Stimulated activated naive CD8-positive, alpha-beta T cell treated with anti-CD3 and anti-CD28 coated beads, Interleukin-15, amount 100 ng/mL, for 72 hours (primary cell): ENCODE results near the gene SLC10A7.

Experiments used
- ATAC-seq: fragments of 150-1000 bp; cut with Tn5 transposase; 2 replicates; pipeline ENCODE4 v1.10.0; 2021; ENCODE audit warnings: mild to moderate bottlenecking, moderate library complexity
- DNase-seq, 2 donors: peaks; one replicate each; pipeline ENCODE4 v3.0.0; 2021 to 2022
- H3K27ac Mint-ChIP-seq, 2 donors: one replicate each; pipeline ENCODE4 v1.8.0; 2022; ENCODE audit warnings: mild to moderate bottlenecking in 2 of 2, mixed read lengths in 2 of 2, moderate library complexity in 2 of 2
- H3K27me3 Mint-ChIP-seq: one replicate; pipeline ENCODE4 v1.8.0; 2022; ENCODE audit warnings: mixed read lengths
- H3K4me1 Mint-ChIP-seq: one replicate; pipeline ENCODE4 v1.8.0; 2022; ENCODE audit warnings: mild to moderate bottlenecking, mixed read lengths
- H3K4me3 Mint-ChIP-seq, 2 donors: one replicate each; pipeline ENCODE4 v1.8.0; 2022; ENCODE audit warnings: mild to moderate bottlenecking in 2 of 2, mixed read lengths in 2 of 2, moderate library complexity in 1 of 2
- H3K9me3 Mint-ChIP-seq, 2 donors: one replicate each; pipeline ENCODE4 v1.8.0; 2022; ENCODE audit warnings: mixed read lengths in 2 of 2

The SLC10A7 gene, protein sequence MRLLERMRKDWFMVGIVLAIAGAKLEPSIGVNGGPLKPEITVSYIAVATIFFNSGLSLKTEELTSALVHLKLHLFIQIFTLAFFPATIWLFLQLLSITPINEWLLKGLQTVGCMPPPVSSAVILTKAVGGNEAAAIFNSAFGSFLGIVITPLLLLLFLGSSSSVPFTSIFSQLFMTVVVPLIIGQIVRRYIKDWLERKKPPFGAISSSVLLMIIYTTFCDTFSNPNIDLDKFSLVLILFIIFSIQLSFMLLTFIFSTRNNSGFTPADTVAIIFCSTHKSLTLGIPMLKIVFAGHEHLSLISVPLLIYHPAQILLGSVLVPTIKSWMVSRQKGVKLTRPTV

DNA sequence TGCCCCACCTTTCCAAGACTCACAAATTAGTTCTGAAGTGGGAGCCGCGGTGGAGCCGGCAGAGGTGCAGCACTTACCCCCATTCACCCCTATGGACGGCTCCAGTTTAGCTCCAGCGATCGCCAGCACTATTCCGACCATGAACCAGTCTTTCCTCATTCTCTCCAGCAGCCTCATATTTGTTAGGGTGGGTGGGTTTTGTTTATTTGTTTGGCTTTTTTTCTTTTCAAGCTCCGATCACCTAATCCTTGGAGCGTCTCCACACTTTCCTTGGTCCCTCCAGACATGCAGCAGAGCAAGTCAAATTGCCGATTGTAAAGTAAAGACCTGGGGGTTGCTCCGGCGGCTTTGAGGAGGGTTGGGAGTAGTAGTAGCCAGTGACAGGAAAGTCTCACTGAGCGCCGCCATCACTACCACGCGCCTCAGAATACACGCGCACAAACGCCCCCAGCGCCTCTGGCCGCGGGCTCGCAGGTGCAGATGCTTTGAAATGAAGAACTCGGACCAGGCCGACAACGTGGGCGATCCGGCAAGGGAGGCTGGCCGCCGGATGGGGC lies at the start of gene SLC10A7:
Gene SLC10A7 (minus strand): TSS at position 400 of the 557 bp plus-strand sequence. CDS start 223 bp downstream, at position 177.
- no peaks in the 10 kb centered on the region for H3K27me3 Mint-ChIP-seq
- H3K27ac Mint-ChIP-seq = peak within 1 kb of the TSS in 1 of 2 donors; percentile 86
- H3K4me1 Mint-ChIP-seq = peaks cover 29% of the 10 kb centered on the region
- ATAC-seq (peak; percentile 89), DNase-seq (peak; percentile 64 to 77)
- H3K9me3 Mint-ChIP-seq = no peaks in the 10 kb centered on the region
- no peak within 1 kb of the TSS for H3K4me3 Mint-ChIP-seq

DNA sequence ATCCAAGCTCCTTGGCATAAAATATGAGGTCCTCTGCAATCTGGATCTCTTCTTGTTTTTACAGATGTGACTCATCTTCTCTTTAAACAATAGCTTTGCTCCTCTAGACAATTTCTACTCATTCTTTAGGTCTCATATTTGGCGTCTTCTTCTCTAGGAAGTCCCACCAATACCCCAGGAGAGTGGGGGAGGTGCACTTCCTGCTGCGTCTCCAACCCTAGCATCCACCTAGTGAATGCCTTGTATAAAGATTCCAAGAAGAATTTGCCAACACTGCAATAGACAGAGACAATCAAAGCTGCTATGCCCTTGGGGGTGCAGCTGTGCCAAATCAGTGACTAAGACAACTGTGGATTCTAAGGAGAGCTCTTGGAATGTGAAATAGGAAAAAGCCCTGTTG lies 45.7 kb upstream of the SLC10A7 start:
- DNase-seq = no peak

DNA sequence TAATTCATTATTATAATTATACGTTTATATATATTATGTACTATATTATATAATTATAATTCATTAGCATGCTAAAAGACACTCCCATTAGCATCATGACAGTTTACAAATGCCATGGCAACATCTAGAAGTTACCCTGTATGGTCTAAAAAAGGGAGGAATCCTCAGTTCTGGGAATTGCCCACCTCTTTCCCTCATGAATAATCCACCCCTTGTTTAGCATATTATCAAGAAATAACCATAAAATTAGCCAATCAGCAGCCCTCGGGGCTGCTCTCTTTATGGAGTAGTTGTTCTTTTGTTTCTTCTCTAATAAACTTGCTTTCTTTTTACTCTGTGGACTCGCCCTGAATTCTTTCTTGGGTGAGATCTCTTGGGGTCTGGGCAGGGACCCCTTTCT lies 42.8 kb upstream of the SLC10A7 start:
- no peak for DNase-seq
- H3K27me3 Mint-ChIP-seq = peaks cover 30% of the 10 kb centered on the region
- no peak overlapping the region for H3K4me3 Mint-ChIP-seq
- no peaks in the 10 kb centered on the region for H3K4me1 Mint-ChIP-seq
- no peak overlapping the region for H3K27ac Mint-ChIP-seq
- no peaks in the 10 kb centered on the region for H3K9me3 Mint-ChIP-seq
- no peak for ATAC-seq

More for the DNA sequence above, 45.7 kb upstream of the SLC10A7 start:
- no peak for ATAC-seq
- no peaks in the 10 kb centered on the region for H3K9me3 Mint-ChIP-seq
- H3K4me1 Mint-ChIP-seq = no peaks in the 10 kb centered on the region
- H3K27ac Mint-ChIP-seq = no peak overlapping the region
- no peak overlapping the region for H3K4me3 Mint-ChIP-seq
- H3K27me3 Mint-ChIP-seq = peaks cover 19% of the 10 kb centered on the region

DNA sequence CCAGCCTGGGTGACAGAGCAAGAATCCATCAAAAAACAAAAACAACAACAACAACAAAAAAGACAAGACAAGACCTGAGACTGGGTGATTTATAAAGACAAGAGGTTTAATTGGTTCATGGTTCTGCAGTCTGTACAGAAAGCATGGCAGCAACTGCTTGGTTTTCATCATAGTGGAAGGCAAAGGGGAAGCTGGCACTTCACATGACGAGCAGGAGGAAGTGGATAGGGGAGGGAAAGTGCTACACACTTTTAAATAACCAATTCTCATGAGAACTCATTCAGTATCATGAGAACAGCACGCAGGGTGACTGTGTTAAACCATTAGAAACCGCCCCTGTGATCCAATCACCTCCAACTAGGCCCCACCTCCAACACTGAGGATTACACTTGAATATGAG lies 28.4 kb upstream of the SLC10A7 start:
- DNase-seq (no peak), ATAC-seq (no peak)
- no peak overlapping the region for H3K27ac Mint-ChIP-seq

DNA sequence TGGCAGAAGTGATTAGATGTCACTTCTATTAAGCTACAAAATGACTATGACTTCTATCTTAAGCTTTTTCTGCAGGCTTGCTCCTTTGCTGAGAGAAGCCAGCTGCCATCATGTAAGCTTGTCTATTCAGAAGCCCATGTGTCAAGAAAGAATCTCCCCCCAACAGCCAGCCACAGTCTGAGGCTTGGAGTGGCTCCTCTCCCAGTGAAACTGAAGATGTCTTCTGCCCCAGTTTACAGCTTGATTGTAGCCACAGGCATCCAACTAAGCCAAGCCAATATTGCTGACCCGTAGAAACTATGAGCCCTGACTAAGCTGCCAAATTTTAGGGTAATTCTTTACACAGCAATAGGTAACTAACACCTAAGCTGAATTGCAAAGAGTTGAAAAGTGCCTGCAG lies 26.7 kb upstream of the SLC10A7 start:
- Mint-ChIP-seq H3K4me1 (no peaks in the 10 kb centered on the region), H3K27ac (no peak overlapping the region), H3K27me3 (peaks cover 16% of the 10 kb centered on the region), H3K9me3 (peaks cover 12 to 14% of the 10 kb centered on the region in 2 donors), H3K4me3 (no peak overlapping the region)
- no peak for DNase-seq
- no peak for ATAC-seq

More for the DNA sequence above, 28.4 kb upstream of the SLC10A7 start:
- H3K4me3 Mint-ChIP-seq = no peak overlapping the region
- H3K9me3 Mint-ChIP-seq = no peaks in the 10 kb centered on the region
- no peaks in the 10 kb centered on the region for H3K27me3 Mint-ChIP-seq
- no peaks in the 10 kb centered on the region for H3K4me1 Mint-ChIP-seq

DNA sequence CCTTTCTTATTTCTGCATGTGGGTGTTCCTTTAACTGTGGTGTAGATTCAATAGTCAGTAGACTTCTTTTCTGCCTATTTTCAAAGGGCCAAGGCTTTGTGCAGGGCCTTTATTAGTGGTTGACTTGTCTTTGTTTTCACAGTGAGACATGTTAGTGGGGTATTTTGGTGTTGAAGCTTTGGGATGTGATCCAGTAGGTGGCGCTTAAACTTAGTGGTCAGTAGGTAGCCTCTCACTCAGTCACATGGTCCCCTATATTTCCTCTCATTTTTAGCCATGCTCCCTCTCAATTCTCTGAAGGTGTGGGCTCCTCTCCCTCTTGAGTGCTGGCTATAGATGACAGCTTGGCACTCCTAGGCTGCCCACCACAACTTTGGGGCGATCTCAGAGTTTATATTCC lies 23.4 kb upstream of the SLC10A7 start:
- Mint-ChIP-seq H3K27ac (no peak overlapping the region), H3K9me3 (peaks cover 26 to 29% of the 10 kb centered on the region in 2 donors), H3K27me3 (peaks cover 43% of the 10 kb centered on the region), H3K4me3 (no peak overlapping the region), H3K4me1 (no peaks in the 10 kb centered on the region)
- DNase-seq = no peak
- ATAC-seq = no peak

DNA sequence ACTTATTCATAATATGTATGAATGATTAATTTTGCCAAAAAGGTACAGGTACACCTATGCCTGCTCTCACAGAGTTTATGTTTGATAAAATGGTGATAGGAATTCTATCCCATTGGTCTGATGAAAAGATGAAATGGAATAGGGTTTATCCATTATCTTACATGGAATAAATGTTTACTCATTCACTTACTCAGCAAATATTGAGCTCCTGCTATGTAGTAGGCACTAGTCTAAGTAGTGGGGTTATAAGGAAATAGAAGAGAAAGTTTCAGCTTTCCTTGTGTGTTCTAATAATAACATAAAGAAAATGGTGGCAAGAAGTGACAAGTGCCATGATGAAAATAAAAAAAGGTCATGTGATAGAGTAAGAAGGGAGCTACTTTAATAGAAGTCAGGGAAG lies 12.4 kb upstream of the SLC10A7 start:
- no peak overlapping the region for H3K4me3 Mint-ChIP-seq
- peaks cover 18 to 32% of the 10 kb centered on the region in 2 donors for H3K9me3 Mint-ChIP-seq
- ATAC-seq (no peak), DNase-seq (no peak)
- no peaks in the 10 kb centered on the region for H3K4me1 Mint-ChIP-seq
- no peaks in the 10 kb centered on the region for H3K27me3 Mint-ChIP-seq
- H3K27ac Mint-ChIP-seq = no peak overlapping the region

DNA sequence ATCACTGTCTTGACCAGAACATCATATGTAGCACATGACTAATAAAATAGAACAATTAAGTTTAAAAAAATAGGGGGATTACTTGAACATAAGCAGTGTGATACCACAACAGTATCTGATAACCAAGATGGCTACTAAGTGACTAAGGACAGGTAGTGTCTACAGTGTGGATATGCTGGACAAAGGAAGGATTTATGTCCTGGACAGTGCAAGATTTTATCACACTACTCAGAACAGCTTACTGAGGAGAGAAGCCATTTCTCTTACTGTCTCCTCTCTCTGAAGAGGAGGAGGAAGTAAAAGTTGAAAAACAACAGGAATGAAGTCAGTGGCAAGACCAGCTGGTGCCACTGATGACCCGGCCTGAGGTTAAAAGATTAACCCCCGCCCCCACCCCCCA lies 4.0 kb upstream of the SLC10A7 start:
- Mint-ChIP-seq H3K27ac (no peak overlapping the region), H3K4me1 (peaks cover 20% of the 10 kb centered on the region), H3K27me3 (no peaks in the 10 kb centered on the region), H3K9me3 (peaks cover 7 to 8% of the 10 kb centered on the region in 2 donors), H3K4me3 (no peak overlapping the region)
- DNase-seq (no peak), ATAC-seq (no peak)

DNA sequence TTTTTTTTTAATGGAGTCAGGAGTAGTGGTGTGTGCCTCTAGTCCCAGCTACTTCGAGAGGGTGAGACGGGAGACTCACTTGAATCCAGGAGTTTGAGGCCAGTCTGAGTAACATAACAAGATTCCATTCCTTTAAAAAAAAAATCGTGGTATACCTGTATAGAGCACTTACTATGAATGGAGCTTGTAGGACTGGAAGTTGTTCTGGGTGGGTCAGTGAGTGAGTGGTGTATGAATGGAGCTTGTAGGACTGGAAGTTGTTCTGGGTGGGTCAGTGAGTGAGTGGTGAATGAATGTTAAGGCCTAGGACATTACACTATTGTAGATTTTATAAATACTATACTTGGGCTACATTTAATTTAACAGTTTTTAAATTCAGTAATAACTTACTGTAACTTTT lies 2.9 kb upstream of the SLC10A7 start:
- peaks cover 20% of the 10 kb centered on the region for H3K4me1 Mint-ChIP-seq
- no peak overlapping the region for H3K4me3 Mint-ChIP-seq
- no peaks in the 10 kb centered on the region for H3K9me3 Mint-ChIP-seq
- ATAC-seq = no peak
- H3K27me3 Mint-ChIP-seq = no peaks in the 10 kb centered on the region
- H3K27ac Mint-ChIP-seq = peak overlapping the region in 1 of 2 donors; percentile 81
- DNase-seq = no peak

DNA sequence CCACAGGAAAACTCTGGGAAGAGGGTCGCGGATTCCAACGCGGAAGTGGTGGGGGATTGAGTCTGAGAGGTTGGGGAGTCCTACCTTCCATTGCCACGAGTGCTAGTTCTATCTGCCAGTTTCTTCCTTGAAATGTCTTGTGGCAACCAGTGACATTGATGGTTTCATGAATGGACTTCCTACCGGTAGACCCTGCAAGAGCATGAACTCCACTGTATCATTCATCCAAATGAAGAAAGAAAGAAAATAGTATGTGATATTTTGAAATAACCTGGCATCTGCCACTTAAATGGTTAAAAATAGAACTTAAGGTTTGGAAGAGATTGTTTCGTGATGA lies 1.1 kb upstream of the SLC10A7 start:
- peak overlapping the region in 1 of 2 donors; percentile 86 for H3K27ac Mint-ChIP-seq
- peaks cover 29% of the 10 kb centered on the region for H3K4me1 Mint-ChIP-seq
- ATAC-seq = peak; percentile 26
- DNase-seq = no peak
- no peaks in the 10 kb centered on the region for H3K27me3 Mint-ChIP-seq
- H3K9me3 Mint-ChIP-seq = no peaks in the 10 kb centered on the region
- no peak overlapping the region for H3K4me3 Mint-ChIP-seq

DNA sequence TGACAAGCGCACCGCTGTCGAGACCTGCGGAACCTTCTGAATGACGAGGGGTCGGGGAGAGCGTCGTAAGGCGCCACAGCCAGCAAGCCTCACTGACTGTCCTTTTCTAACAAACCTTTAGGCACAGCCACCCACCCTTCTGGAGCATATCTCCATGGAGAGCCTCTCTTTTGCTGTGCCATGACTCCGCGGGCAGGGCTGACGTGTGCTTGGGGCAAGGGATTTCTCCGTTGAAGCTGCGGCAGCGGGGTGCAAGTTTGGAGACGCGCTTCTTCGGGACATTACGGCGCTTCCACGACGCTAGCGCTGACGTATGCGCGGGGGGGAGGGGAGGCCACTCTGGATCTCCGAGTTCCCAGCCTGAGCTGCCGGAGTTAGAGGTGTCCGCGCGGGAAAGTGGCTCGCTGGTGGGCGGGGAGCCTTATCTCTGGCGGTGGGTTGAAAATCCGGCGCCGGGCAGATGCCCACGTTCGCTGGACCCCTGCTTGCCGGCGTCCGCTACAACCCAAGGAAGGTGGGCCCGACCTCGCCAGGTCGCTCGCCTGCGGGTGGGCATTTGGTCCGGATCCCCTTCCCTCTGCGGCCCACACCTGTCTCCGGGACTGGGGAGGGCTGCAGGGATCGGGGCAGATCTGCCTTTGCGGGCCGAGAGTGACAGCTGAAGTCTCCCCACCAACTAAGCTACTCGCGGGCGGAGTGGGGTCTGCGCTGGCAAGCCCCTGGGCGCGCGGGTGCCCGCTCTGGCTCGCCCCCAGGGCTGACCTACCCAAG lies 543 bp upstream of the SLC10A7 start:
- Mint-ChIP-seq H3K4me3 (no peak overlapping the region), H3K27me3 (no peaks in the 10 kb centered on the region), H3K9me3 (no peaks in the 10 kb centered on the region), H3K27ac (peak overlapping the region in 1 of 2 donors; percentile 86), H3K4me1 (peaks cover 29% of the 10 kb centered on the region)
- DNase-seq (peak; percentile 68 to 80), ATAC-seq (peak; percentile 88)

DNA sequence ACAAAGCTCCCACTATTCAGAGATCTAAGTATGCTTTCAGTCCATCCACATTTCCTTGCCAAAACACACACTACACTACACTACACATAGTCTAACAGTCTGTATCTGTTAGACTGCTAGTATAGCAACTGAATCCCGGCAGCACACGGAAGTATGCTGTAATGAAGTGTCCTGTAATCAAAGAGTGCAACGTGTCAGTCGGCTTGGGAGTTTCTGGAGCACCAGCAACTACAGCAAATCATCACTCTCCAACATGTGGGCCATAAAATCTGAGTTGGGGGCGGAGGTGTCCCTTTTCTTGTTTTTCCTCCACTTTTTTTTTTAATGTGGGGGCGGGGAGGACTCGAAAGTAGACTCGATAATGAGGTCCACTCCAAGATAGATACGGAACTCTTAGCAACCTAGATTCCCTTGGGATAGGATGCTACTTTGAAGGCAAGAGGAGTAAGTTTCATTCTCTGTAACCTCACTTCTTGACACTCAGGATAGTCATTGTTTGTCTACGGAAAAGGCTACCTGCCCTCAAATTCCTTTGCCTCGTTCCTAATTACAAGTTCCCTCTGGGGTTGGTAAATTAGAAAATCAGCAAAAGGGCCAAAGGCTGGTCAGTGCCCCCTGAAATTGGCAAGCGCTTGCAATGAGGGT lies 722 bp downstream of the SLC10A7 start:
- H3K4me3 Mint-ChIP-seq = no peak overlapping the region
- DNase-seq = peak; percentile 4 to 17
- peak; percentile 61 for ATAC-seq
- no peaks in the 10 kb centered on the region for H3K27me3 Mint-ChIP-seq
- H3K27ac Mint-ChIP-seq = no peak overlapping the region
- peaks cover 29% of the 10 kb centered on the region for H3K4me1 Mint-ChIP-seq
- H3K9me3 Mint-ChIP-seq = no peaks in the 10 kb centered on the region

DNA sequence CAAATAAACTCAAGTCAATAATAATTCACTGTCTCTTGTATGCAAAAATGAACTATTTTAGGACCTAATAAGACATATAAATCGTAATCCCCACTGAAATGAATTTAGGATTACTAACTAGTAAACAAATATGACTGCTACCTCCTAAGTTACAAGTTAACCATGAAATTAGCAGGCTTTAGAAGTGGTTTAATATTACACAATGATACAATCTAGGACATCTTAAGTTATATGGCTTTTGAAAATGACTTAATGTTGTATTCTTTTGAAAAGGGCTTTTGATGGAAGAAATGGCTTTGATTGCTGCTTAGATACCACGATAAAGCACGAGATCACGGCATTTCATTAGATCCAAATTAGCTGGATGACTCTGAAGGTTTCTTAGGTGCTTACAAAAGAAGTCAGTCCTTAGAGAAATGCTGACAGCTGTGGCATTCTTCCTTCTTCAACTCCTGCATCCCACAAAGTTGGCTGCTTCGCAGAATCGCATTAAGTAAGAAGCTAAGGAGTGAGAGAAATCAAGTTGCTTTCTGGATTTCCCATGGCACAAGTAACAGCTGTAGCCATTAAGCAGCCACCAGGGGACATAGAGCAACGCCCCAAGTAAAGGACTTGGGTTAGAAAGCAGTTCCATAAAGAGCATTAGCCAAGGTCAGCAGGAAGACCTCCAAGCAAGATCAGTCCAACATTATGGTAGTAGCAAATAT lies 6.9 kb downstream of the SLC10A7 start:
- no peak for ATAC-seq
- no peak for DNase-seq
- no peaks in the 10 kb centered on the region for H3K27me3 Mint-ChIP-seq
- no peak overlapping the region for H3K27ac Mint-ChIP-seq
- peaks cover 9% of the 10 kb centered on the region for H3K4me1 Mint-ChIP-seq
- no peaks in the 10 kb centered on the region for H3K9me3 Mint-ChIP-seq
- H3K4me3 Mint-ChIP-seq = no peak overlapping the region

DNA sequence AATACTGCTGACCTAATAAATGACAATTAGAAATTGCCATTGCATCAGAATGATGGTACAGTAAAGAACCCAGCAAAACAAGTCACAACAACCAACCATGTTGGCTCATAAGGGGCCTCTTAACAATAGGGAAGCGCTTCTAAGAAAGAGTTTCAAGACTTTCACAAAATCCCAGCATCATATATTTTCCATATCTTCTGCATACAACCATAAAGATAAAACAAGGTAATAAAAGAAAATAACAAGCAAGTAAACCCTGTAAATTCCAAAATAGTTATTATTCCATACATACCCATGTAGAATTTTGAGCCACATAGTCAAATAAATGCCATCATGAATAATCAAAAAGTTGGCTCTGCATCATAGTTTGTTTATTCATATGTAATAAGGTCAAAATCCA lies 8.2 kb downstream of the SLC10A7 start:
- Mint-ChIP-seq H3K4me1 (peaks cover 14% of the 10 kb centered on the region), H3K27me3 (no peaks in the 10 kb centered on the region), H3K4me3 (no peak overlapping the region), H3K27ac (no peak overlapping the region), H3K9me3 (no peaks in the 10 kb centered on the region)
- ATAC-seq = no peak
- DNase-seq = no peak

DNA sequence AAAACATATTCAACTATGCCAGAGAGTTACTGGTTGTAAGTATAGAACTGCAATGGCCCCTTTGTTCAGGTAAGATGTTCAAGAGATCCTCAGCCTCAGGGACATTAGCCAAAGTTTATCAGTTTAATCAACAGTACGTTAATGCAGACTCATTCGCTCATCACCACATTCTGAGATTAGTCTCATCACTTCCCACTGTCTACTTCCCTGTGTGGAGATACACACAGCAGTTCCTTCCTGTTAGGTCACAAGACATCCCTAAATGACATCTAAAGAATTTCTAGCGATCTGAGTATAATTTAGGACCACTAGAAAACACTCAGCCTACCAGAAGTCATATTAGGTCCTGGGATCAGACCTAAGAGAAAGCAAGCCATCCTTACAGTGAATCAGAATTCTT lies 10.4 kb downstream of the SLC10A7 start:
- no peaks in the 10 kb centered on the region for H3K27me3 Mint-ChIP-seq
- H3K4me3 Mint-ChIP-seq = no peak overlapping the region
- H3K9me3 Mint-ChIP-seq = no peaks in the 10 kb centered on the region
- peaks cover 20% of the 10 kb centered on the region for H3K4me1 Mint-ChIP-seq
- no peak for ATAC-seq
- H3K27ac Mint-ChIP-seq = no peak overlapping the region
- DNase-seq = no peak
